Endothelial cell of umbilical vein (primary cell): ENCODE data around the gene AP2A2. TPM values are rescaled to one million over a fixed set of nuclear protein-coding genes. Genes with fewer than 3 reads are reported as not detected.

Experiments used
- BruUV-seq: library from RNA; stranded (reverse); fragments of 400-500 nt; replicated peaks from 2 replicates; lab custom pipeline; 2021; lab: Mats Ljungman, UMichigan
- CTCF ChIA-PET: fragments of 300-600, 350-600 bp; sonication (Branson Sonifier 250); formaldehyde crosslinking; loops from one replicate; lab custom pipeline; 2021; ENCODE audit warnings: antibody characterized with exemption, inconsistent platforms; lab: Charles Lee
- POLR2A ChIA-PET: fragments of 300-600, 350-600 bp; sonication (Branson Sonifier 250); formaldehyde crosslinking; loops from one replicate; lab custom pipeline; 2021; ENCODE audit warnings: antibody characterized with exemption, inconsistent platforms; lab: Charles Lee
- DNase-seq: peaks from one replicate; pipeline ENCODE4 v3.0.0-alpha.2; 2011; ENCODE audit warnings: low read depth, low spot score
- FAIRE-seq: peaks from 2 replicates; lab custom pipeline; 2011; peaks lifted over from hg19 to GRCh38; lab: Jason Lieb, UNC
- H2AFZ ChIP-seq: 2 replicates; pipeline ENCODE4 v1.6.0; 2012; ENCODE audit warnings: low read depth, low read length, control low read depth, inconsistent platforms
- H3K27ac ChIP-seq: 2 replicates; pipeline ENCODE4 v1.5.1; 2011; ENCODE audit warnings: low read depth, mild to moderate bottlenecking, control low read depth, low read length, moderate library complexity; ENCODE audit not compliant: insufficient read depth
- H3K27me3 ChIP-seq, 2 experiments: 2 replicates each; pipeline versions ENCODE4 v1.6.0 to v1.6.1; 2011; ENCODE audit warnings: low read length in 2 of 2, mixed read lengths in 1 of 2; ENCODE audit not compliant: control insufficient read depth in 2 of 2, insufficient read depth in 2 of 2
- H3K36me3 ChIP-seq, 2 experiments: 2 replicates in 1 of 2; 3 replicates in 1 of 2; pipeline ENCODE4 v1.5.1; 2011; ENCODE audit warnings: low read length in 2 of 2, mild to moderate bottlenecking in 1 of 2, moderate library complexity in 1 of 2; ENCODE audit not compliant: control insufficient read depth in 2 of 2, insufficient read depth in 2 of 2; ENCODE audit errors: extremely low read depth in 1 of 2
- H3K4me1 ChIP-seq: 3 replicates; pipeline ENCODE4 v1.5.1; 2011; ENCODE audit warnings: mild to moderate bottlenecking, low read length; ENCODE audit not compliant: control insufficient read depth, insufficient read depth; ENCODE audit errors: extremely low read depth
- H3K4me2 ChIP-seq: 2 replicates; pipeline ENCODE4 v1.6.1; 2011; ENCODE audit warnings: low read length, control low read depth, mixed read lengths; ENCODE audit not compliant: insufficient read depth
- H3K4me3 ChIP-seq, 3 experiments: fragments of 200-600 bp in 1 of 3; sonication (generic), shearing (Covaris generic) in 1 of 3; replicated peaks in 1 of 3; 2 replicates each; pipeline ENCODE4 v1.5.1; 2011 to 2016; ENCODE audit warnings: control low read depth in 3 of 3, low read length in 3 of 3, mild to moderate bottlenecking in 2 of 3, inconsistent platforms in 1 of 3, low read depth in 1 of 3, moderate library complexity in 1 of 3; ENCODE audit not compliant: insufficient read depth in 1 of 3
- H3K79me2 ChIP-seq: 2 replicates; pipeline ENCODE4 v1.6.0; 2012; ENCODE audit warnings: low read length, inconsistent platforms; ENCODE audit not compliant: control insufficient read depth, insufficient read depth
- H3K9ac ChIP-seq: replicated peaks from 2 replicates; pipeline ENCODE3; 2011; ENCODE audit warnings: low read length, control low read depth; ENCODE audit not compliant: insufficient read depth; ENCODE audit errors: extremely low read depth
- H3K9me1 ChIP-seq: replicated peaks from 3 replicates; pipeline ENCODE4 v1.6.0; 2011; ENCODE audit warnings: mild to moderate bottlenecking, low read length; ENCODE audit not compliant: control insufficient read depth, insufficient read depth; ENCODE audit errors: extremely low read depth
- H3K9me3 ChIP-seq: replicated peaks from 2 replicates; pipeline ENCODE4 v1.5.1; 2012; ENCODE audit warnings: low read length, inconsistent platforms; ENCODE audit not compliant: control insufficient read depth, insufficient read depth
- H4K20me1 ChIP-seq: replicated peaks from 2 replicates; pipeline ENCODE3; 2011; ENCODE audit warnings: mild to moderate bottlenecking, low read length; ENCODE audit not compliant: control insufficient read depth, insufficient read depth; ENCODE audit errors: extremely low read depth
- CTCF ChIP-seq, 2 donors: IDR thresholded peaks; 1 replicate in 1 of 2; 2 replicates in 1 of 2; pipeline ENCODE4 v1.5.1; 2011; ENCODE audit warnings: low read length in 2 of 2, mild to moderate bottlenecking in 2 of 2, moderate library complexity in 2 of 2, control low read depth in 1 of 2, inconsistent platforms in 1 of 2, low read depth in 1 of 2; ENCODE audit not compliant: insufficient read depth in 1 of 2; ENCODE audit errors: extremely low read depth in 1 of 2
- EZH2 ChIP-seq: IDR thresholded peaks from 2 replicates; pipeline ENCODE4 v1.6.1; 2012; ENCODE audit warnings: borderline replicate concordance, low read depth, mild to moderate bottlenecking, moderate library complexity, low read length, inconsistent platforms; ENCODE audit not compliant: severe bottlenecking
- FOS ChIP-seq: IDR thresholded peaks from 2 replicates; pipeline ENCODE4 v1.6.1; 2011; ENCODE audit warnings: mild to moderate bottlenecking, low read length, moderate library complexity, borderline replicate concordance; ENCODE audit not compliant: insufficient read depth
- GATA2 ChIP-seq: IDR thresholded peaks from 2 replicates; pipeline ENCODE4 v1.7.0; 2011; ENCODE audit warnings: low read depth, mild to moderate bottlenecking, moderate library complexity, mixed read lengths, low read length; ENCODE audit not compliant: insufficient read length, insufficient read depth
- JUN ChIP-seq: IDR thresholded peaks from 2 replicates; pipeline ENCODE4 v1.6.1; 2011; ENCODE audit warnings: borderline replicate concordance, low read depth; ENCODE audit not compliant: insufficient read length, insufficient read depth
- MAX ChIP-seq: IDR thresholded peaks from 2 replicates; pipeline ENCODE4 v1.6.1; 2011; ENCODE audit not compliant: insufficient read depth, insufficient read length
- MYC ChIP-seq: IDR thresholded peaks from one replicate; pipeline ENCODE4 v1.6.1; 2011; ENCODE audit warnings: mild to moderate bottlenecking, low read depth, low read length
- POLR2A ChIP-seq: IDR thresholded peaks from 2 replicates; pipeline ENCODE4 v1.6.1; 2012; ENCODE audit warnings: low read depth, mild to moderate bottlenecking, control low read depth, low read length
- POLR2AphosphoS5 ChIP-seq: IDR thresholded peaks from 2 replicates; pipeline ENCODE4 v1.6.1; 2012; ENCODE audit warnings: low read depth, mild to moderate bottlenecking, control low read depth, low read length, moderate library complexity; ENCODE audit not compliant: insufficient read depth
- dilution Hi-C: fragments of 300-500 bp; cut with MboI; formaldehyde crosslinking; loops from one replicate; pipeline ENCODE4 v1.15.0; 2019; ENCODE audit warnings: low sequenced_read_pairs; ENCODE audit not compliant: extremely low pct_ligation_motif_present
- intact Hi-C: fragments of 100-400 bp; cut with micrococcal nuclease; formaldehyde crosslinking; loops from one replicate; pipeline ENCODE4 v1.10.0; 2022
- polyA plus RNA-seq, 4 experiments: library from polyadenylated mRNA; depleted of rRNA in 3 of 4; stranded (reverse) in 3 of 4; unstranded in 1 of 4; fragments of >200 nt; gene quantifications; 2 replicates each; pipeline versions ENCODE4 v1.2.1 to v1.2.3, GENCODE V29; 2011 to 2012; ENCODE audit warnings: missing spikeins in 1 of 4
- total RNA-seq: library from RNA; stranded (reverse); gene quantifications from 2 replicates; pipeline ENCODE4 v1.2.3, GENCODE V29; 2021

The AP2A2 gene
- total and polyA plus RNA-seq, 2 donors (not counting 3 experiments of a cell fraction or from before 2014, with no cell fraction given): 89.5 to 92.6 TPM

- Histone ChIP-seq H3K36me3 (no peaks in the 10 kb centered on the region), H3K9me3 (no peaks in the 10 kb centered on the region), H4K20me1 (no peaks in the 10 kb centered on the region), H3K4me2 (no peak overlapping the region), H3K27me3 (peaks cover 4 to 5% of the 10 kb centered on the region in 2 experiments), H3K9ac (no peak overlapping the region), H3K9me1 (no peaks in the 10 kb centered on the region), H3K4me1 (no peaks in the 10 kb centered on the region), H3K4me3 (no peak overlapping the region), H3K27ac (no peak overlapping the region), H3K79me2 (no peaks in the 10 kb centered on the region), H2AFZ (no peak overlapping the region)
- dilution Hi-C loops: no loop called here
- BruUV-seq: no TSS peak
- FAIRE-seq (no peak), DNase-seq (no peak)
- ChIA-PET POLR2A (no interaction called here), CTCF (interaction anchor here (1.5 kb wide), 1 partner anchor 11 kb away, joined by 5 read pairs; no protein-coding TSS in a partner anchor)
- intact Hi-C loops: no loop called here
- TF ChIP-seq FOS: no peak
- TF ChIP-seq MAX: no peak
- no peak for TF ChIP-seq POLR2AphosphoS5
- TF ChIP-seq MYC: no peak
- TF ChIP-seq GATA2: no peak
- no peak for TF ChIP-seq JUN
- no peak for TF ChIP-seq POLR2A
- no peak for TF ChIP-seq EZH2
- TF ChIP-seq CTCF (IDR thresholded peaks at IDR 0.05; ENCODE audit: extremely low read depth in 1 of 2, insufficient read depth in 1 of 2, low read depth in 1 of 2, low read length in 2 of 2): no peak
Measured at GRCh38 chr11:1044160-1044559, 118.5 kb downstream of the AP2A2 start.
